Loucy (cell line): ENCODE measurements around the gene PID1.

Experiments used
- H2AFZ ChIP-seq: fragments of 200-600 bp; sonication (generic); 2 replicates; pipeline ENCODE4 v1.6.0; 2016; ENCODE audit warnings: antibody characterized with exemption, mild to moderate bottlenecking, low read length, moderate library complexity
- H3F3A ChIP-seq: fragments of 200-600 bp; 2 replicates; pipeline ENCODE4 v1.6.0; 2016; ENCODE audit warnings: antibody characterized with exemption, low read depth, mild to moderate bottlenecking
- H3K27me3 ChIP-seq: fragments of 200-600 bp; sonication (generic); 2 replicates; pipeline ENCODE4 v1.6.1; 2014; ENCODE audit warnings: low read length, mild to moderate bottlenecking; ENCODE audit not compliant: insufficient read depth, poor library complexity, severe bottlenecking
- H3K36me3 ChIP-seq: fragments of 200-600 bp; sonication (generic); 2 replicates; pipeline ENCODE4 v1.6.1; 2016; ENCODE audit warnings: low read length; ENCODE audit not compliant: insufficient read depth
- H3K4me1 ChIP-seq: fragments of 200-600 bp; sonication (generic); 2 replicates; pipeline ENCODE4 v1.5.1; 2014; ENCODE audit warnings: low read length, mild to moderate bottlenecking; ENCODE audit not compliant: insufficient read depth, poor library complexity, severe bottlenecking
- H3K4me2 ChIP-seq: fragments of 200-600 bp; sonication (generic); 2 replicates; pipeline ENCODE4 v1.6.0; 2014; ENCODE audit warnings: antibody characterized with exemption, low read length, low read depth, mild to moderate bottlenecking; ENCODE audit not compliant: poor library complexity, severe bottlenecking
- H3K4me3 ChIP-seq: fragments of 200-600 bp; sonication (generic); 2 replicates; pipeline ENCODE4 v1.5.1; 2014; ENCODE audit warnings: low read length, mild to moderate bottlenecking, mixed read lengths; ENCODE audit not compliant: poor library complexity, severe bottlenecking
- H3K79me2 ChIP-seq: fragments of 200-600 bp; sonication (generic); 2 replicates; pipeline ENCODE4 v1.6.1; 2014; ENCODE audit warnings: low read length; ENCODE audit not compliant: insufficient read depth
- H3K9ac ChIP-seq: fragments of 200-600 bp; sonication (generic); 2 replicates; pipeline ENCODE4 v1.6.0; 2014; ENCODE audit warnings: mild to moderate bottlenecking, low read depth, low read length, moderate library complexity; ENCODE audit not compliant: poor library complexity, severe bottlenecking
- H3K9me2 ChIP-seq: fragments of 200-600 bp; sonication (generic); replicated peaks from 2 replicates; pipeline ENCODE4 v1.6.1; 2016; ENCODE audit warnings: low read depth, low read length, mixed read lengths
- H3K9me3 ChIP-seq: fragments of 200-600 bp; sonication (generic); 2 replicates; pipeline ENCODE4 v1.6.1; 2014; ENCODE audit warnings: mild to moderate bottlenecking, antibody characterized with exemption, low read length, low read depth; ENCODE audit not compliant: insufficient read depth
- H4K20me1 ChIP-seq: fragments of 200-600 bp; sonication (generic); 2 replicates; pipeline ENCODE4 v1.6.0; 2014; ENCODE audit warnings: antibody characterized with exemption, low read length, mild to moderate bottlenecking; ENCODE audit not compliant: insufficient read depth, poor library complexity, severe bottlenecking
- EZH2phosphoT487 ChIP-seq: fragments of 200-600 bp; IDR thresholded peaks from 2 replicates; pipeline ENCODE4 v1.6.1; 2018; ENCODE audit warnings: antibody characterized with exemption, mild to moderate bottlenecking, moderate library complexity, borderline replicate concordance
- TF ChIP-seq, protein P1 (sequence below): fragments of 200-600 bp; sonication (generic); conservative IDR thresholded peaks from 2 replicates; pipeline ENCODE4 v1.5.1; 2014; ENCODE audit warnings: mild to moderate bottlenecking, antibody characterized with exemption, low read length

PID1 gene

DNA sequence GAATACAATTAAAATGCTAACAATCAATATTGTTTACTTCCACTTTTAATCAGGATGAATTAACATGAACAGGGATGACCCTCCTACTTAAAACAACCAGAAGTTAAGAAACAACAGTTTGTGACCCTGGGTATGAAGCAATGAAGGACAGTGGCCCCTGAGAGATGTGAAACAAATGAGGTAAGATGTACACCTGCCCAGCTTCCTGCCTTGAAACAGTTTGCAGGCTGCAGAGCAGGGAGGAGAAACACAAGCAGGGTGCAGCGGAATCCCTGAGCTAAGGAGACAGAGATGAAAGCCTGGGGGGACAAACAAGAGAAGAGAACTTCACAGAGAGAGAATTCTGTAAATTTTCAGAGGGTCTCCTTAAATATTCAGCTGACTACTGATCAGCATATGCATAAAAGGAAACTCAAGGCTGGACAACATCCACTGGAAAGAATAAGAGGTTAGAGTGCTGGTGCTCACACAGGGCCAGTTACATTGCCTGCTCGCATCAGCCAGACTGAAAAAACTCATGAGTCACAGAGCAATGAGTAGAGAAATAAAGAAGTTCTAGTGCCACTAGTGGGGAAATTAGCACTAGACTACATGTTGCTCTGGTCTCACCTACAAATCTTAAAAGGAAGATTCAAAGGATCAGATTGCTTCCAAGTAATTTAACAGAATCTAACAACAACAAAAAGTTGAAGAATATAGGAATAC lies 106.4 kb downstream of the PID1 start:
- no peak overlapping the region for H3K4me3 ChIP-seq
- no peaks in the 10 kb centered on the region for H3K9me3 ChIP-seq
- H3K79me2 ChIP-seq: no peaks in the 10 kb centered on the region
- H3K9ac ChIP-seq: no peak overlapping the region
- H3K27me3 ChIP-seq: no peaks in the 10 kb centered on the region
- peak overlapping the region; percentile 47; the same call in 1 of the 2 replicates for H2AFZ ChIP-seq
- H3K4me1 ChIP-seq: no peaks in the 10 kb centered on the region
- no peak overlapping the region for H3K4me2 ChIP-seq
- no peaks in the 10 kb centered on the region for H3K9me2 ChIP-seq
- no peak for TF ChIP-seq EZH2phosphoT487
- TF ChIP-seq, protein P1, sequence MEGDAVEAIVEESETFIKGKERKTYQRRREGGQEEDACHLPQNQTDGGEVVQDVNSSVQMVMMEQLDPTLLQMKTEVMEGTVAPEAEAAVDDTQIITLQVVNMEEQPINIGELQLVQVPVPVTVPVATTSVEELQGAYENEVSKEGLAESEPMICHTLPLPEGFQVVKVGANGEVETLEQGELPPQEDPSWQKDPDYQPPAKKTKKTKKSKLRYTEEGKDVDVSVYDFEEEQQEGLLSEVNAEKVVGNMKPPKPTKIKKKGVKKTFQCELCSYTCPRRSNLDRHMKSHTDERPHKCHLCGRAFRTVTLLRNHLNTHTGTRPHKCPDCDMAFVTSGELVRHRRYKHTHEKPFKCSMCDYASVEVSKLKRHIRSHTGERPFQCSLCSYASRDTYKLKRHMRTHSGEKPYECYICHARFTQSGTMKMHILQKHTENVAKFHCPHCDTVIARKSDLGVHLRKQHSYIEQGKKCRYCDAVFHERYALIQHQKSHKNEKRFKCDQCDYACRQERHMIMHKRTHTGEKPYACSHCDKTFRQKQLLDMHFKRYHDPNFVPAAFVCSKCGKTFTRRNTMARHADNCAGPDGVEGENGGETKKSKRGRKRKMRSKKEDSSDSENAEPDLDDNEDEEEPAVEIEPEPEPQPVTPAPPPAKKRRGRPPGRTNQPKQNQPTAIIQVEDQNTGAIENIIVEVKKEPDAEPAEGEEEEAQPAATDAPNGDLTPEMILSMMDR: no peak
- H3F3A ChIP-seq: no peaks in the 10 kb centered on the region
- H3K36me3 ChIP-seq: no peaks in the 10 kb centered on the region
- H4K20me1 ChIP-seq: no peaks in the 10 kb centered on the region

DNA sequence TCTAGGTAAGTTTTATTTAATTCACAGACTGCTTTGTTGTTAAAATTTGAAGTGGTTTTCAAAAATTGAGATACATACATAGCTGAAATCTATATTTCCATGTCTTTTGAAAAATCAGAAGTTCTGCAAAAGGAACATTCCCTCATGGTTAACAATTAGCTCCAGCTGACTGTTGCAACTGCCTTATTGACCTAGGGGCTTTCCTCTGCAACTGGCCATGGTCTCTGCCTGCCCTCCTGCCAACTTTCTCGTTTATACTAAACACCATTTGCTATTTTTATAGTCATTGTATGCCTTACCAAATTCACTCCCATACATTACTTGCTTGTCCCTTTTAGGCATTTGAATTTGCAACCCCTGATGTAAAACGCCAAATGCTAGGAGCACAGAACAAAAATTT lies 107.2 kb downstream of the PID1 start:
- Histone ChIP-seq H3K9me2 (no peaks in the 10 kb centered on the region), H3K79me2 (no peaks in the 10 kb centered on the region), H3K4me1 (no peaks in the 10 kb centered on the region), H3K36me3 (no peaks in the 10 kb centered on the region), H3K4me3 (no peak overlapping the region), H3F3A (no peaks in the 10 kb centered on the region), H3K9ac (no peak overlapping the region), H3K9me3 (no peaks in the 10 kb centered on the region), H2AFZ (no peak overlapping the region), H4K20me1 (no peaks in the 10 kb centered on the region), H3K27me3 (no peaks in the 10 kb centered on the region), H3K4me2 (no peak overlapping the region)
- TF ChIP-seq, protein P1: no peak
- no peak for TF ChIP-seq EZH2phosphoT487

DNA sequence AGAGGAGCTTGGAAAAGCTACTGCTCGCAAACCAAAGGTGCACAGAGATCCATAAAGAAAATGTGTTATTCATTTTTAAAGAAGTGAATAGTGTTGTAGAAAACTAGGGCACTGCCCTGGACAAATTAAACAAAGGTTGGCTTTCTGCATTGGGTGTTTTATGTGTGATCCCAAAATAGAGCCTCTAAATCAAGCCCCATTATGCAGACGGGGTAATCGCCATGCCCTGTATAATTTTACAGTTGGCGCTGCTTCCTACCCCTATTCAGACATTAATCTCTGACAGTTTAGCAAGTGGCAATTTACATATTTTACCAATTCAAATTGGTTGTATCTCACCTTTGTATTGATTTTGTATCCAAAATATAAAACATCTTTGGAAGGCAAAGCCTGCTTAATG lies 109.1 kb downstream of the PID1 start:
- Histone ChIP-seq H3K9me3 (no peaks in the 10 kb centered on the region), H3K4me2 (no peak overlapping the region), H3K4me3 (no peak overlapping the region), H2AFZ (no peak overlapping the region), H3K36me3 (no peaks in the 10 kb centered on the region), H3K27me3 (no peaks in the 10 kb centered on the region), H3K9me2 (no peaks in the 10 kb centered on the region), H3K79me2 (no peaks in the 10 kb centered on the region), H3K9ac (no peak overlapping the region), H3K4me1 (no peaks in the 10 kb centered on the region), H3F3A (no peaks in the 10 kb centered on the region), H4K20me1 (no peaks in the 10 kb centered on the region)
- TF ChIP-seq, protein P1: no peak
- no peak for TF ChIP-seq EZH2phosphoT487
